ENCODE measurements around the gene RNASEH1.

RNASEH1 gene

GRCh38 chr2:3596901-3597417, 38.8 kb upstream of the RNASEH1 start:
- Histone ChIP-seq H3K9me3 (ENCODE audit: severe bottlenecking) (no peaks in the 10 kb centered on the region), H3K36me3 (ENCODE audit: low read depth) (no peaks in the 10 kb centered on the region), H3K27me3 (ENCODE audit: insufficient read depth, poor library complexity, severe bottlenecking) (no peaks in the 10 kb centered on the region), H3K4me3 (ENCODE audit: severe bottlenecking) (no peak overlapping the region), H3K4me1 (ENCODE audit: insufficient read depth, poor library complexity, severe bottlenecking) (no peaks in the 10 kb centered on the region), H3K27ac (ENCODE audit: poor library complexity, severe bottlenecking) (no peak overlapping the region)
- no peak for TF ChIP-seq CTCF (IDR thresholded peaks at IDR 0.05; ENCODE audit: poor library complexity, severe bottlenecking)
- no peak for ATAC-seq (ENCODE audit: low read depth)
- no peak for DNase-seq (ENCODE audit: low spot score)

GRCh38 chr2:3595985-3596384, 37.9 kb upstream of the RNASEH1 start:
- no peak for TF ChIP-seq CTCF (IDR thresholded peaks at IDR 0.05; ENCODE audit: poor library complexity, severe bottlenecking)
- no peaks in the 10 kb centered on the region for H3K27me3 ChIP-seq (ENCODE audit: insufficient read depth, poor library complexity, severe bottlenecking)
- no peak overlapping the region for H3K4me3 ChIP-seq (ENCODE audit: severe bottlenecking)
- no peaks in the 10 kb centered on the region for H3K36me3 ChIP-seq (ENCODE audit: low read depth)
- ATAC-seq (ENCODE audit: low read depth) (no peak), DNase-seq (ENCODE audit: low spot score) (no peak)
- H3K9me3 ChIP-seq (ENCODE audit: severe bottlenecking) = no peaks in the 10 kb centered on the region
- H3K4me1 ChIP-seq (ENCODE audit: insufficient read depth, poor library complexity, severe bottlenecking) = no peaks in the 10 kb centered on the region
- no peak overlapping the region for H3K27ac ChIP-seq (ENCODE audit: poor library complexity, severe bottlenecking)

- no peak for ATAC-seq (ENCODE audit: low read depth)
- Histone ChIP-seq H3K4me1 (ENCODE audit: insufficient read depth, poor library complexity, severe bottlenecking) (no peaks in the 10 kb centered on the region), H3K27me3 (ENCODE audit: insufficient read depth, poor library complexity, severe bottlenecking) (no peaks in the 10 kb centered on the region), H3K4me3 (ENCODE audit: severe bottlenecking) (no peak overlapping the region), H3K27ac (ENCODE audit: poor library complexity, severe bottlenecking) (no peak overlapping the region), H3K9me3 (ENCODE audit: severe bottlenecking) (no peaks in the 10 kb centered on the region), H3K36me3 (ENCODE audit: low read depth) (no peaks in the 10 kb centered on the region)
- TF ChIP-seq CTCF (IDR thresholded peaks at IDR 0.05; ENCODE audit: poor library complexity, severe bottlenecking) = no peak
- DNase-seq (ENCODE audit: low spot score) = no peak
Measured at GRCh38 chr2:3595404-3595803, 37.3 kb upstream of the RNASEH1 start.

GRCh38 chr2:3594493-3595281, 36.6 kb upstream of the RNASEH1 start, which contains the start of gene COLEC11:
Gene COLEC11, plus strand, starts transcription at chr2:3595112. Its CDS starts 9,229 bp downstream, at chr2:3604341.
- Histone ChIP-seq H3K36me3 (ENCODE audit: low read depth) (no peaks in the 10 kb centered on the region), H3K27me3 (ENCODE audit: insufficient read depth, poor library complexity, severe bottlenecking) (no peaks in the 10 kb centered on the region), H3K4me3 (ENCODE audit: severe bottlenecking) (no peak within 1 kb of the TSS), H3K9me3 (ENCODE audit: severe bottlenecking) (no peaks in the 10 kb centered on the region), H3K27ac (ENCODE audit: poor library complexity, severe bottlenecking) (no peak within 1 kb of the TSS), H3K4me1 (ENCODE audit: insufficient read depth, poor library complexity, severe bottlenecking) (no peaks in the 10 kb centered on the region)
- DNase-seq (ENCODE audit: low spot score) (no peak), ATAC-seq (ENCODE audit: low read depth) (no peak)
- no peak for TF ChIP-seq CTCF (IDR thresholded peaks at IDR 0.05; ENCODE audit: poor library complexity, severe bottlenecking)

GRCh38 chr2:3589086-3589485, 31.0 kb upstream of the RNASEH1 start:
- Histone ChIP-seq H3K27me3 (ENCODE audit: insufficient read depth, poor library complexity, severe bottlenecking) (no peaks in the 10 kb centered on the region), H3K36me3 (ENCODE audit: low read depth) (peaks cover 2% of the 10 kb centered on the region; the same call in 1 of the 2 replicates), H3K4me1 (ENCODE audit: insufficient read depth, poor library complexity, severe bottlenecking) (no peaks in the 10 kb centered on the region), H3K9me3 (ENCODE audit: severe bottlenecking) (no peaks in the 10 kb centered on the region), H3K27ac (ENCODE audit: poor library complexity, severe bottlenecking) (no peak overlapping the region), H3K4me3 (ENCODE audit: severe bottlenecking) (no peak overlapping the region)
- no peak for DNase-seq (ENCODE audit: low spot score)
- no peak for TF ChIP-seq CTCF (IDR thresholded peaks at IDR 0.05; ENCODE audit: poor library complexity, severe bottlenecking)
- no peak for ATAC-seq (ENCODE audit: low read depth)

All from RWPE2 (cell line).